Left lobe of liver (tissue), 2 donors: ENCODE data around the gene PPP3R1. TPM values are rescaled to one million over a fixed set of nuclear protein-coding genes. Genes with fewer than 3 reads are reported as not detected.

ENCODE experiments used
- ATAC-seq: fragments of 200-7000 bp; cut with Tn5 transposase; one replicate; pipeline ENCODE4 v1.9.1; 2020; ENCODE audit warnings: mild to moderate bottlenecking, moderate library complexity
- DNase-seq: peaks from one replicate; pipeline ENCODE4 v3.0.0-alpha.2; 2020; ENCODE audit warnings: low spot score
- total RNA-seq: library from RNA; stranded (reverse); gene quantifications from one replicate; pipeline ENCODE4 v1.2.1, GENCODE V29; 2021
- donor health status: DM: no; HTN: no; CAD: no; lungs with moderate emphysema.
- donor health status: DM: no; HTN: yes; CAD: no.

The PPP3R1 gene, protein sequence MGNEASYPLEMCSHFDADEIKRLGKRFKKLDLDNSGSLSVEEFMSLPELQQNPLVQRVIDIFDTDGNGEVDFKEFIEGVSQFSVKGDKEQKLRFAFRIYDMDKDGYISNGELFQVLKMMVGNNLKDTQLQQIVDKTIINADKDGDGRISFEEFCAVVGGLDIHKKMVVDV
- total RNA-seq: 23.5 TPM

DNA sequence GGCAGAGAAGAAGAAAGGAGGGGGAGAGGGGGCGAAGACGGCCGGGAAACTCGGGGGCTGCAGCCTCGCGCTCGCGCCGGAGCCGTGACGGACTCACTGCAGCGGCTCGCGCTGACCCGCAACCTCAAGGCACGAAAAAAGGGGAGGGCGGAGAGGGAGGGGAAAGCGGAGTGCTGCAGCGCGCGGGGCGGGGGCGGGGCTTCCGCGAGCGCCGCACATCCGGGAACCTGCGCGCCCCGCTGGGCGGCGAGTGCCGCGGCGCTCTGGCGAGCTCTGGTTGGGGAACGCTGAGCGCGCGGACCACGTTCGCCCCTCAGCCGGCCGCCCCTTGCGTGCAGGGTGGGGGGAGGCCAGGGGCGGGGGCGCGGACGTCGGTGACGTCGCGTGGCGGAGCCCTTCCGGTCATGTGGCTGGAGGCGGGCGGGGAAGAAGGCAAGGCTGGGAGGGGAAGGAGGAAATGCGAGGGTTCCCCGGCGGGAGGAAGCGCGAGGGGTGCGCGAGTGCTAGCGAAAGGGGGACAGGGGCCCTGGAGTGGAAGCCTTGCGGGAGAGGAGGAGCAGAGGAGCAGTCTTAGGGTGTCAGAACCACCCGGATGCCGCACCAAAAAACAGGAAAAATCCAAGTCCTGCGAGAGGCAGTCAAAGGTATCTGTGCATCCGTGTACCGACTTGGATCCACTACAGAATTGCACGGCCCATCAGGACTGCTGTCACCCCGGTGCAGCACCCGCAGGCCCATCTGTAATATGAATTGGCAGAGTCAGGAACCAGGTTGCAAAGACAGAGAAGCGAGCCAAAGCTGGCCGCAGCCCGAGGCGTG, at the start of gene PPP3R1:
Gene PPP3R1 (minus strand): TSS at position 133 of the 819 bp plus-strand sequence. CDS start 405 bp downstream, outside the sequence.
- ATAC-seq (peak; percentile 88), DNase-seq (peak; percentile 97)

- ATAC-seq (no peak), DNase-seq (no peak)
Observed at GRCh38 chr2:68295516-68295915, 43.2 kb upstream of the PPP3R1 start.

GRCh38 chr2:68294913-68295312, 42.6 kb upstream of the PPP3R1 start:
- DNase-seq: no peak
- ATAC-seq: no peak

DNA sequence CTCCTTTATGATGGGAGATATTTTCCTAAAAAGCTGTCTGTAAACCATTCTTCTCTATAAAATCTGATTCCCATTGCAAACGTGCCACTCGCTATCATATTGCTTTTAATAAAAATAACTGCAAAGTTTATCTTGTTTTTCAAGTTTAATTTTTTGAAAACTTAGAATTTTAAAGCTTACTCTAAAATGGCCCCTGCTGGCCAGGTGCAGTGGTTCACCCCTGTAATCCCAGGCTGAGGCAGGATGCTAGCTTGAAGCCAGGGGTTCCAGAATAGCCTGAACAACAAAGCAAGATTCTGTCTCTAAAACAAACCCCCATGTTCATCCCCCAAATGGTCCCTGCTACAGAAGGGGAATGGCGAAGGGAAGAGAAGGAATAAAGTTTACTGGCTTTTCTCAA, 41.9 kb upstream of the PPP3R1 start:
- DNase-seq: no peak
- no peak for ATAC-seq

- DNase-seq: no peak
- ATAC-seq: no peak
Observed at GRCh38 chr2:68293755-68294154, 41.4 kb upstream of the PPP3R1 start.

GRCh38 chr2:68293024-68293423, 40.7 kb upstream of the PPP3R1 start:
- DNase-seq (no peak), ATAC-seq (no peak)

GRCh38 chr2:68292108-68292710, 39.9 kb upstream of the PPP3R1 start:
- DNase-seq: no peak
- ATAC-seq: peak; percentile 90

- ATAC-seq: no peak
Observed at GRCh38 chr2:68291314-68291713, 39.0 kb upstream of the PPP3R1 start.

DNA sequence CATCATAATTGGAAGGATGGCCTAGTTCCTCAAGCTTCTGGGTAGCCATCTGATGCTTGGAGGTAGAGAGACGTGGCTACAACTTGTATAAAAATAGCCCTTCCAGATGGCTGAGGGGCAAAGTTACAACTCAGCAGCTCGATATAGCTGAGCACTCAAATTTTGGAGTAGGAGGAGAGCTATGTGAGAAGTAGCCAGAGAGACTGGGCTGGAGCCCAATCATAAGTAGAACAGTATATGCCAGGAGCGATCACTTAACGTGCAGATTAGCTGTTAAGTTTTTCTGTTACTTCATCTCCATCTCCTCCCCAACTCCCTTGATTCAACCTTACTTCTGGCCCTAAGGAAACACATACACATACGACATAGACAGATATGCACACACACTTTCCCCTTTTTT, 38.6 kb upstream of the PPP3R1 start:
- no peak for ATAC-seq

More at GRCh38 chr2:68291314-68291713, 39.0 kb upstream of the PPP3R1 start:
- no peak for DNase-seq

GRCh38 chr2:68287580-68288441, 35.5 kb upstream of the PPP3R1 start:
- DNase-seq (no peak), ATAC-seq (peak; percentile 61)

More for the DNA sequence above, 38.6 kb upstream of the PPP3R1 start:
- no peak for DNase-seq

DNA sequence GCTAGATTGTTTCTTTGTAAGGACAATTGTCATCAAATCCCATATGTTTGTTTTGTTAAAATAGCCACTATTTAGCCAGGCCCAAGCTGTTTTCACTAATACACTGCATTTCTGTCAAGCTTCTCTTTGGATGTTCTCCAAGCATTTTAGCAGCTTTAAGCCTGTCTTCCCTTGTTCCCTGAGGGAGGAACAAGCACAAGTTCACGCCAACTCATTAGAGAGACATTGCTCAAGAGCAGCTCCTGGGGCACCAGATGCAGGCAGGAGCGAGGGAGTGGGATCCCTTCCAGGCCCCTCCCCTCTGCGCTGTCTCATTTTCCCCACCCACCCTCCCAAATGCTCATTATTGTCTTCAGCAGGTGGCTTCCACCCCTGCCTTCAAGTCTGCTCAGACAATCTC, 32.6 kb upstream of the PPP3R1 start:
- DNase-seq (no peak), ATAC-seq (no peak)

- DNase-seq (no peak), ATAC-seq (no peak)
Observed at GRCh38 chr2:68283419-68283812, 31.1 kb upstream of the PPP3R1 start.

DNA sequence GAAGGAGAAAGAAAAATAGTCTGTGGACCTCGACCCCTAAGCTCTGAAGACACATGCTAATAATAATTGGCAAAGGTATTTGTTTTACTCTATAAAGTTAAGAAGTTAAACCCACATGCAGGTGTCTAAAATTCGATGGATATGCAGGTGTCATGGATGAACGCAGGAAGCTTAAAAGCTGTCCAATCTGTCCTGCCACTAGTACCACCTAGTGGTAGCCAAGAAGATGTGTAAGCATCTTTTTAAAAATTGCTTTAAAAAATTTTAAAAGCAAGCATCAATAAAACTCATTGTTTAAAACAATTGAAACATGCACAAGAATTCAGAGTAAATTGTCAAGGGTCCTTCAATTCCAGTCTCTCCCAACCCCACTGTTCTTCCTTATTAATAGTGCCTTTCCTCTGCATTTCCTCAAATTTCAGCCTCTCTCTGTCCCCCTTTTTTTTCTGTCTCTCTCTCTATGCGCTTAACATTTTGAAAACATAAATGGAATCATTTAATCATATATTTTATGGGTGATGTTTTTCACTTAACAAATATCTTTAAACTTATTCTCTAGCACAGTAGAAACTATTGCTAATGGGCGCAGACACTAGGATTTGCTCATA, 30.6 kb upstream of the PPP3R1 start:
- DNase-seq (no peak), ATAC-seq (peak; percentile 74)

DNA sequence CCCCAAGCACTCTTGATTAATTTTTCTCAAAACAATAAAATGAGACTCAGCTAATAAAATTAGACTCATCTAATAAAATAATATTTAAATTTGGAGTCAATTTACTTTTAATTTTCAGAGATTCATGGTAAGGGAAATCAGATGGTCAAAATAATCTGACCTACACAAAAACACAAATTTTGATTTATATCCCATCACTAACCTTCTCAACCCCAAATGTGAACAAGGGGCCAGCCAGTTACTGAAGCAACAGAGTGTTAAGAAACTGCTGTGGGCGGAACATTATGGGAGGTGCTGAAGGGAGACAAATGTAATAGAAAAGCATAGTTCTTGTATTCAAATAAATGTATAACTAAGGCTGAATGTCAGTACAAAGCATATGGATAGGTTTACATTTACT, 28.5 kb upstream of the PPP3R1 start:
- DNase-seq: no peak
- no peak for ATAC-seq

- ATAC-seq: peak; percentile 84
- DNase-seq: no peak
Observed at GRCh38 chr2:68280348-68280747, 28.0 kb upstream of the PPP3R1 start.

- ATAC-seq (peak; percentile 85), DNase-seq (no peak)
Observed at GRCh38 chr2:68279691-68280090, 27.4 kb upstream of the PPP3R1 start.

DNA sequence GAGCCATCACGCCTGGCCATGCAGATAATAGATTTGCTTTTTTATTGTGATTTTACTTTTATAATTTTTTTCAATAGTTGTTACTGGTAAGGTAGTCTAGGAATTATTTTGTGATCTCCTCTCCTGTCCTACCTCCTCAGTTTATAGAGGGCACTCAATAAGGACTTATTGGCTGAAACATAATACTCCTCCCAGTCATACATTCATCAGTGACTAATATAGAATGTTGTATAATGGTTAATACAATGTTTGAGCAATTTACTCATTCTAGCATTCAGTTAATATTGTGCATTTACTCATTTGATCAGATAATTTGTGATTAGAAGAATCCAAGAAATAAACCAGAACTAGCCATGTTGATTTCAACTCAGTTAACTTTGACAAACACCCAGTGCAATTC, 25.8 kb upstream of the PPP3R1 start:
- DNase-seq (no peak), ATAC-seq (no peak)

DNA sequence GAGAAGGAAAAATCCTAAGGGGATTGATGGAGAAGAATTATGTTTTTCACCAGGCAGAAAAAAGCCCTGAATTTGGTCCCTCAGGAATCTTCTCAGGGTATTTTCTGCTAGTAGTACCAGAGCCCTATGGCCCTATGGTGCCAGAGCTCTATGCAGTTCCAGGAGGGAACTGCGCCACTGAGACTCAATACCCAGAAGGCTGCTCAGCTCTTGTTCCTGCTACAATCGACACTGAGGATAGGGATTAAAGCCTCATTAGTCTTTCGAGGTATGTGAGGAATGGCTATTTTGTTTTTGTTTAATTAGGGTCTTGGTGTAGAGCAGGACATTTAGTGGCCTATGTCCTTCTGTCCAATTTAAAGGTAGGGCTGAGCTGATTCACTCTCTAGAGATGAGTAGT, 21.7 kb upstream of the PPP3R1 start:
- DNase-seq: no peak
- no peak for ATAC-seq

- peak; percentile 81 for ATAC-seq
Observed at GRCh38 chr2:68272246-68272994, 20.1 kb upstream of the PPP3R1 start.

GRCh38 chr2:68266655-68267054, 14.3 kb upstream of the PPP3R1 start:
- no peak for ATAC-seq

More at GRCh38 chr2:68272246-68272994, 20.1 kb upstream of the PPP3R1 start:
- DNase-seq: no peak

More at GRCh38 chr2:68266655-68267054, 14.3 kb upstream of the PPP3R1 start:
- no peak for DNase-seq
